Measurements from ENCODE around the gene RGS8.

Gene RGS8

GRCh38 chr1:182682406-182682805 is 2.0 kb downstream of the RGS8 start:
- H3K9me3 ChIP-seq (ENCODE audit: insufficient read depth, low read depth, low read length): no peaks in the 10 kb centered on the region
- no peak overlapping the region for H3K4me3 ChIP-seq (ENCODE audit: low read length, poor library complexity, severe bottlenecking)
- H3K4me1 ChIP-seq (ENCODE audit: insufficient read depth, low read length, poor library complexity, severe bottlenecking): peaks cover 5% of the 10 kb centered on the region
- H3F3A ChIP-seq (ENCODE audit: low read depth): no peaks in the 10 kb centered on the region
- H3K4me2 ChIP-seq (ENCODE audit: low read depth, low read length, poor library complexity, severe bottlenecking): no peak overlapping the region
- H3K36me3 ChIP-seq (ENCODE audit: insufficient read depth, low read length): no peaks in the 10 kb centered on the region
- H2AFZ ChIP-seq (ENCODE audit: low read length): no peak overlapping the region
- H3K9me2 ChIP-seq (replicated peaks; ENCODE audit: low read depth, low read length): no peaks in the 10 kb centered on the region
- H3K9ac ChIP-seq (ENCODE audit: low read depth, low read length, poor library complexity, severe bottlenecking): no peak overlapping the region
- H4K20me1 ChIP-seq (ENCODE audit: insufficient read depth, low read length, poor library complexity, severe bottlenecking): no peaks in the 10 kb centered on the region
- H3K27me3 ChIP-seq (ENCODE audit: insufficient read depth, low read length, poor library complexity, severe bottlenecking): no peaks in the 10 kb centered on the region
- TF ChIP-seq CTCF (conservative IDR thresholded peaks at IDR 0.05; ENCODE audit: low read length): no peak
- TF ChIP-seq EZH2phosphoT487 (IDR thresholded peaks at IDR 0.05; ENCODE audit: borderline replicate concordance): no peak
- H3K79me2 ChIP-seq (ENCODE audit: insufficient read depth, low read length): no peaks in the 10 kb centered on the region

GRCh38 chr1:182681568-182681912 is 2.8 kb downstream of the RGS8 start:
- Histone ChIP-seq H3K9me2 (replicated peaks; ENCODE audit: low read depth, low read length) (no peaks in the 10 kb centered on the region), H3K36me3 (ENCODE audit: insufficient read depth, low read length) (no peaks in the 10 kb centered on the region), H3K27me3 (ENCODE audit: insufficient read depth, low read length, poor library complexity, severe bottlenecking) (no peaks in the 10 kb centered on the region), H3K4me2 (ENCODE audit: low read depth, low read length, poor library complexity, severe bottlenecking) (no peak overlapping the region), H2AFZ (ENCODE audit: low read length) (no peak overlapping the region), H3K9me3 (ENCODE audit: insufficient read depth, low read depth, low read length) (no peaks in the 10 kb centered on the region), H3K4me1 (ENCODE audit: insufficient read depth, low read length, poor library complexity, severe bottlenecking) (peaks cover 5% of the 10 kb centered on the region), H3K79me2 (ENCODE audit: insufficient read depth, low read length) (no peaks in the 10 kb centered on the region), H3F3A (ENCODE audit: low read depth) (no peaks in the 10 kb centered on the region), H4K20me1 (ENCODE audit: insufficient read depth, low read length, poor library complexity, severe bottlenecking) (no peaks in the 10 kb centered on the region), H3K4me3 (ENCODE audit: low read length, poor library complexity, severe bottlenecking) (no peak overlapping the region), H3K9ac (ENCODE audit: low read depth, low read length, poor library complexity, severe bottlenecking) (no peak overlapping the region)
- TF ChIP-seq EZH2phosphoT487 (IDR thresholded peaks at IDR 0.05; ENCODE audit: borderline replicate concordance) (no peak), CTCF (conservative IDR thresholded peaks at IDR 0.05; ENCODE audit: low read length) (no peak)

GRCh38 chr1:182680901-182681567 is 3.4 kb downstream of the RGS8 start:
- H3K4me3 ChIP-seq (ENCODE audit: low read length, poor library complexity, severe bottlenecking): no peak overlapping the region
- H4K20me1 ChIP-seq (ENCODE audit: insufficient read depth, low read length, poor library complexity, severe bottlenecking): no peaks in the 10 kb centered on the region
- no peaks in the 10 kb centered on the region for H3K27me3 ChIP-seq (ENCODE audit: insufficient read depth, low read length, poor library complexity, severe bottlenecking)
- no peaks in the 10 kb centered on the region for H3F3A ChIP-seq (ENCODE audit: low read depth)
- no peaks in the 10 kb centered on the region for H3K36me3 ChIP-seq (ENCODE audit: insufficient read depth, low read length)
- peaks cover 5% of the 10 kb centered on the region for H3K4me1 ChIP-seq (ENCODE audit: insufficient read depth, low read length, poor library complexity, severe bottlenecking)
- no peak for TF ChIP-seq EZH2phosphoT487 (IDR thresholded peaks at IDR 0.05; ENCODE audit: borderline replicate concordance)
- no peak for TF ChIP-seq CTCF (conservative IDR thresholded peaks at IDR 0.05; ENCODE audit: low read length)
- no peak overlapping the region for H2AFZ ChIP-seq (ENCODE audit: low read length)
- no peak overlapping the region for H3K4me2 ChIP-seq (ENCODE audit: low read depth, low read length, poor library complexity, severe bottlenecking)
- no peaks in the 10 kb centered on the region for H3K9me2 ChIP-seq (replicated peaks; ENCODE audit: low read depth, low read length)
- H3K9me3 ChIP-seq (ENCODE audit: insufficient read depth, low read depth, low read length): no peaks in the 10 kb centered on the region
- H3K79me2 ChIP-seq (ENCODE audit: insufficient read depth, low read length): no peaks in the 10 kb centered on the region
- H3K9ac ChIP-seq (ENCODE audit: low read depth, low read length, poor library complexity, severe bottlenecking): no peak overlapping the region

All from Loucy (cell line).